Mesenchymal stem cell (in vitro differentiated cells and primary cell): ENCODE data around the gene DNAJC27.

Experiments
- DNase-seq: peaks from one replicate; pipeline ENCODE4 v3.0.0-alpha.2; 2013
- H2AFZ ChIP-seq: one replicate; pipeline ENCODE4 v1.6.1; 2013; ENCODE audit warnings: low read depth, mild to moderate bottlenecking, control low read depth, inconsistent platforms, low read length, moderate library complexity
- H2AK5ac ChIP-seq: 2 replicates; pipeline ENCODE4 v1.6.1; 2013; ENCODE audit warnings: low read length, moderate library complexity, mild to moderate bottlenecking, inconsistent platforms; ENCODE audit not compliant: severe bottlenecking
- H2BK120ac ChIP-seq: one replicate; pipeline ENCODE4 v1.6.1; 2013; ENCODE audit warnings: low read depth, mild to moderate bottlenecking, inconsistent platforms, low read length, moderate library complexity
- H2BK12ac ChIP-seq, 2 experiments: one replicate each; pipeline ENCODE4 v1.6.1; 2013; ENCODE audit warnings: inconsistent platforms in 2 of 2, low read length in 2 of 2, mild to moderate bottlenecking in 2 of 2, moderate library complexity in 2 of 2, control low read depth in 1 of 2
- H2BK15ac ChIP-seq: one replicate; pipeline ENCODE4 v1.6.1; 2013; ENCODE audit warnings: mild to moderate bottlenecking, low read depth, inconsistent platforms; ENCODE audit not compliant: poor library complexity, severe bottlenecking
- H2BK5ac ChIP-seq: 2 replicates; pipeline ENCODE4 v1.6.1; 2013; ENCODE audit warnings: low read depth, mild to moderate bottlenecking, low read length, control low read depth, inconsistent platforms; ENCODE audit not compliant: poor library complexity, severe bottlenecking
- H3K14ac ChIP-seq, 2 experiments: one replicate each; pipeline ENCODE4 v1.6.1; 2013; ENCODE audit warnings: inconsistent platforms in 2 of 2, low read length in 2 of 2, control low read depth in 1 of 2, mild to moderate bottlenecking in 1 of 2, moderate library complexity in 1 of 2
- H3K18ac ChIP-seq, 2 experiments: one replicate each; pipeline ENCODE4 v1.6.1; 2013; ENCODE audit warnings: inconsistent platforms in 2 of 2, low read length in 2 of 2, control low read depth in 1 of 2, low read depth in 1 of 2, mild to moderate bottlenecking in 1 of 2
- H3K23ac ChIP-seq, 2 experiments: one replicate each; pipeline ENCODE4 v1.6.1; 2013; ENCODE audit warnings: inconsistent platforms in 2 of 2, low read length in 2 of 2, mild to moderate bottlenecking in 2 of 2, moderate library complexity in 2 of 2, control low read depth in 1 of 2
- H3K27ac ChIP-seq: 2 replicates; pipeline ENCODE4 v1.5.1; 2013; ENCODE audit warnings: mild to moderate bottlenecking, moderate library complexity, low read length, control low read depth, inconsistent platforms; ENCODE audit not compliant: poor library complexity, severe bottlenecking
- H3K27me3 ChIP-seq, 2 experiments: 2 replicates each; pipeline versions ENCODE4 v1.6.1 to v1.7.0; 2013; ENCODE audit warnings: low read length in 2 of 2, mild to moderate bottlenecking in 2 of 2, moderate library complexity in 2 of 2, control low read depth in 1 of 2, inconsistent platforms in 1 of 2; ENCODE audit not compliant: control insufficient read depth in 1 of 2, insufficient read depth in 1 of 2
- H3K36me3 ChIP-seq, 2 experiments: 2 replicates each; pipeline versions ENCODE4 v1.6.1 to v1.7.0; 2013; ENCODE audit warnings: low read length in 2 of 2, control low read depth in 1 of 2, inconsistent platforms in 1 of 2, low read depth in 1 of 2, mild to moderate bottlenecking in 1 of 2; ENCODE audit not compliant: insufficient read depth in 2 of 2, control insufficient read depth in 1 of 2
- H3K4ac ChIP-seq, 2 experiments: one replicate each; pipeline ENCODE4 v1.6.1; 2013; ENCODE audit warnings: inconsistent platforms in 2 of 2, low read length in 2 of 2, mild to moderate bottlenecking in 2 of 2, moderate library complexity in 2 of 2, control low read depth in 1 of 2, low read depth in 1 of 2
- H3K4me1 ChIP-seq: 2 replicates; pipeline ENCODE4 v1.6.1; 2013; ENCODE audit warnings: low read depth, low read length, control low read depth; ENCODE audit not compliant: control insufficient read depth, insufficient read depth
- H3K4me2 ChIP-seq: 2 replicates; pipeline ENCODE4 v1.6.1; 2013; ENCODE audit warnings: low read length, mild to moderate bottlenecking, inconsistent platforms; ENCODE audit not compliant: poor library complexity, severe bottlenecking
- H3K4me3 ChIP-seq, 2 experiments: 2 replicates each; pipeline versions ENCODE4 v1.5.1 to v1.7.0; 2013; ENCODE audit warnings: low read length in 2 of 2, mild to moderate bottlenecking in 2 of 2, control low read depth in 1 of 2, low read depth in 1 of 2; ENCODE audit not compliant: insufficient read depth in 1 of 2
- H3K79me1 ChIP-seq: replicated peaks from 2 replicates; pipeline ENCODE4 v1.6.1; 2013; ENCODE audit warnings: mild to moderate bottlenecking, control low read depth, low read length, inconsistent platforms; ENCODE audit not compliant: poor library complexity, severe bottlenecking
- H3K9ac ChIP-seq: 2 replicates; pipeline ENCODE4 v1.7.0; 2013; ENCODE audit warnings: mild to moderate bottlenecking, low read length, moderate library complexity
- H3K9me3 ChIP-seq: 2 replicates; pipeline ENCODE4 v1.7.0; 2013; ENCODE audit warnings: mild to moderate bottlenecking, low read length; ENCODE audit not compliant: control insufficient read depth
- H4K8ac ChIP-seq: one replicate; pipeline ENCODE4 v1.6.1; 2013; ENCODE audit warnings: inconsistent platforms, mild to moderate bottlenecking, low read length, moderate library complexity
- H4K91ac ChIP-seq: one replicate; pipeline ENCODE4 v1.6.1; 2013; ENCODE audit warnings: mild to moderate bottlenecking, low read length, inconsistent platforms
- WGBS: methylation state at CpG from one replicate; pipeline ENCODE4 v1.1.7; 2013; ENCODE audit warnings: mixed read lengths; 5-methylcytosine and 5-hydroxymethylcytosine counted together

Gene DNAJC27

GRCh38 chr2:24947561-24948157, 24.1 kb downstream of the DNAJC27 start:
- H3K23ac ChIP-seq = no peak overlapping the region
- H2AFZ ChIP-seq = no peak overlapping the region
- H3K4ac ChIP-seq = no peak overlapping the region
- H3K4me1 ChIP-seq = no peaks in the 10 kb centered on the region
- H2BK120ac ChIP-seq = no peak overlapping the region
- no peak overlapping the region for H4K91ac ChIP-seq
- no peak overlapping the region for H2BK5ac ChIP-seq
- no peak overlapping the region for H3K14ac ChIP-seq
- H3K27ac ChIP-seq = no peak overlapping the region
- H3K36me3 ChIP-seq = peaks cover 12 to 63% of the 10 kb centered on the region in 2 experiments
- H3K4me3 ChIP-seq = no peak overlapping the region
- no peak overlapping the region for H2AK5ac ChIP-seq
- H3K9me3 ChIP-seq = no peaks in the 10 kb centered on the region
- H3K4me2 ChIP-seq = no peak overlapping the region
- H4K8ac ChIP-seq = no peak overlapping the region
- DNase-seq = no peak
- H2BK15ac ChIP-seq = no peak overlapping the region
- no peak overlapping the region for H2BK12ac ChIP-seq
- no peaks in the 10 kb centered on the region for H3K79me1 ChIP-seq
- over 99% methylated on average over 3 of the region's 3 CpGs for WGBS
- H3K9ac ChIP-seq = no peak overlapping the region
- H3K27me3 ChIP-seq = no peaks in the 10 kb centered on the region
- no peak overlapping the region for H3K18ac ChIP-seq

- Histone ChIP-seq H4K91ac (no peak overlapping the region), H2BK15ac (no peak overlapping the region), H2AFZ (no peak overlapping the region), H3K4me2 (no peak overlapping the region), H3K79me1 (no peaks in the 10 kb centered on the region), H3K9me3 (no peaks in the 10 kb centered on the region), H3K27me3 (no peaks in the 10 kb centered on the region), H2AK5ac (no peak overlapping the region), H3K4ac (no peak overlapping the region), H2BK5ac (no peak overlapping the region), H3K27ac (no peak overlapping the region), H3K4me1 (no peaks in the 10 kb centered on the region), H3K18ac (no peak overlapping the region), H3K9ac (no peak overlapping the region), H3K4me3 (no peak overlapping the region), H4K8ac (no peak overlapping the region), H3K23ac (no peak overlapping the region), H3K36me3 (peaks cover 8 to 47% of the 10 kb centered on the region in 2 experiments), H3K14ac (no peak overlapping the region), H2BK120ac (no peak overlapping the region), H2BK12ac (no peak overlapping the region)
- WGBS = 79% methylated on average over 2 of the region's 4 CpGs
- no peak for DNase-seq
Observed at GRCh38 chr2:24945907-24946306, 25.8 kb downstream of the DNAJC27 start.

GRCh38 chr2:24943427-24944053, 28.2 kb downstream of the DNAJC27 start:
- Histone ChIP-seq H2AFZ (no peak overlapping the region), H3K4me1 (no peaks in the 10 kb centered on the region), H3K79me1 (no peaks in the 10 kb centered on the region), H3K4me2 (no peak overlapping the region), H2BK5ac (no peak overlapping the region), H3K4me3 (no peak overlapping the region), H4K91ac (no peak overlapping the region), H4K8ac (no peak overlapping the region), H2BK15ac (no peak overlapping the region), H2BK12ac (no peak overlapping the region), H3K27me3 (no peaks in the 10 kb centered on the region), H3K4ac (no peak overlapping the region), H3K14ac (no peak overlapping the region), H3K27ac (no peak overlapping the region), H3K23ac (no peak overlapping the region), H2AK5ac (no peak overlapping the region), H3K9ac (no peak overlapping the region), H3K9me3 (no peaks in the 10 kb centered on the region), H2BK120ac (no peak overlapping the region), H3K36me3 (peaks cover 8 to 29% of the 10 kb centered on the region in 2 experiments), H3K18ac (no peak overlapping the region)
- WGBS = 84% methylated on average over 3 of the region's 7 CpGs
- DNase-seq = no peak

GRCh38 chr2:24939353-24939752, 32.4 kb downstream of the DNAJC27 start:
- Histone ChIP-seq H3K18ac (no peak overlapping the region), H3K4ac (no peak overlapping the region), H2BK15ac (no peak overlapping the region), H3K36me3 (no peaks in the 10 kb centered on the region), H2AK5ac (no peak overlapping the region), H2BK12ac (no peak overlapping the region), H3K27me3 (no peaks in the 10 kb centered on the region), H4K91ac (no peak overlapping the region), H3K4me2 (no peak overlapping the region), H3K9ac (no peak overlapping the region), H2AFZ (no peak overlapping the region), H3K4me3 (no peak overlapping the region), H3K27ac (no peak overlapping the region), H2BK120ac (no peak overlapping the region), H3K23ac (no peak overlapping the region), H3K9me3 (no peaks in the 10 kb centered on the region), H3K14ac (no peak overlapping the region), H3K4me1 (no peaks in the 10 kb centered on the region), H2BK5ac (no peak overlapping the region), H3K79me1 (no peaks in the 10 kb centered on the region), H4K8ac (no peak overlapping the region)
- 87% methylated on average over 4 of the region's 6 CpGs for WGBS
- DNase-seq = no peak
